ENCODE measurements around the gene IL21R.

IL21R gene

DNA sequence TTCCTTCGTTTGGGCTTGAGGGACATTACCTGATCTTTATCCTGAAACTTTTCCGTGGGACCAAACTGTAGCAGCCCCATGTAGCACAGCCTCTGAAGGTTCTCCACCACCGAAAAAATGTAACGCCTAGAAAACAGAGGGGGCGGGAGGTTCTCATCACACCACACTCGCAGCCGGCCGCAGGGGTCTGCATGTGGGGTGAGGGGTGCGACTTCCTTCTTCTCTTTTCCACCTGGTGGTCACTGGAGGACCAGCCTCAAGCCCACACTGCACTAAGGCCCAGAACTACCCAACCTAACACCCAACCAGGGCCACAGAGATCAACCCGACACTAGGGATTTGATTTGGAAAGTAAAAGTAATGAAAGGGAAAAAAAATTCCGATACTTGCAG lies 90.6 kb downstream of the IL21R start:
- no peak for DNase-seq (ENCODE audit: low read depth)
- TF ChIP-seq, protein P1, sequence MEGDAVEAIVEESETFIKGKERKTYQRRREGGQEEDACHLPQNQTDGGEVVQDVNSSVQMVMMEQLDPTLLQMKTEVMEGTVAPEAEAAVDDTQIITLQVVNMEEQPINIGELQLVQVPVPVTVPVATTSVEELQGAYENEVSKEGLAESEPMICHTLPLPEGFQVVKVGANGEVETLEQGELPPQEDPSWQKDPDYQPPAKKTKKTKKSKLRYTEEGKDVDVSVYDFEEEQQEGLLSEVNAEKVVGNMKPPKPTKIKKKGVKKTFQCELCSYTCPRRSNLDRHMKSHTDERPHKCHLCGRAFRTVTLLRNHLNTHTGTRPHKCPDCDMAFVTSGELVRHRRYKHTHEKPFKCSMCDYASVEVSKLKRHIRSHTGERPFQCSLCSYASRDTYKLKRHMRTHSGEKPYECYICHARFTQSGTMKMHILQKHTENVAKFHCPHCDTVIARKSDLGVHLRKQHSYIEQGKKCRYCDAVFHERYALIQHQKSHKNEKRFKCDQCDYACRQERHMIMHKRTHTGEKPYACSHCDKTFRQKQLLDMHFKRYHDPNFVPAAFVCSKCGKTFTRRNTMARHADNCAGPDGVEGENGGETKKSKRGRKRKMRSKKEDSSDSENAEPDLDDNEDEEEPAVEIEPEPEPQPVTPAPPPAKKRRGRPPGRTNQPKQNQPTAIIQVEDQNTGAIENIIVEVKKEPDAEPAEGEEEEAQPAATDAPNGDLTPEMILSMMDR (conservative IDR thresholded peaks at IDR 0.05; ENCODE audit: low read depth, low read length): no peak
- no peak overlapping the region for H3K4me3 ChIP-seq (ENCODE audit: low read depth, low read length)

DNA sequence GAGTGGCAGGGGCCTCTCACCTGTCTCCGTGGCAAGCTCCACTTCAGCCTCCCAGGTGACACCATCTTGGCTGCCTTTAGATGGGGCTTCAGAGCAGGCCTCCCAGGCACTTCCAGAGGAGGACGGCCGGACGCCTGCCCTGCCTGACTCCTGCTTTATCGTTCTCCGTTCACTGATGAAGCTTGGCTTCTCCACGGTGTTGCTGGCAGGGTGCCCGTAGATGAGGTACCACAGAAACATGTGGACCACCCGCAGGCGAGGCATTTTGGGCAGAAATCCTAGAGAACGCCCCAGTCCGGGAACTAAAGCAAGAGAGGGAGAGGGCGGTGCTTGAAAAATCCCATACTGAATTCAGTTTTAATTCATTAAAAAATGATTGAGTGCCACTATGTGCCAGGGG lies 93.2 kb downstream of the IL21R start:
- TF ChIP-seq, protein P1 (conservative IDR thresholded peaks at IDR 0.05; ENCODE audit: low read depth, low read length): no peak
- H3K4me3 ChIP-seq (ENCODE audit: low read depth, low read length): no peak overlapping the region

DNA sequence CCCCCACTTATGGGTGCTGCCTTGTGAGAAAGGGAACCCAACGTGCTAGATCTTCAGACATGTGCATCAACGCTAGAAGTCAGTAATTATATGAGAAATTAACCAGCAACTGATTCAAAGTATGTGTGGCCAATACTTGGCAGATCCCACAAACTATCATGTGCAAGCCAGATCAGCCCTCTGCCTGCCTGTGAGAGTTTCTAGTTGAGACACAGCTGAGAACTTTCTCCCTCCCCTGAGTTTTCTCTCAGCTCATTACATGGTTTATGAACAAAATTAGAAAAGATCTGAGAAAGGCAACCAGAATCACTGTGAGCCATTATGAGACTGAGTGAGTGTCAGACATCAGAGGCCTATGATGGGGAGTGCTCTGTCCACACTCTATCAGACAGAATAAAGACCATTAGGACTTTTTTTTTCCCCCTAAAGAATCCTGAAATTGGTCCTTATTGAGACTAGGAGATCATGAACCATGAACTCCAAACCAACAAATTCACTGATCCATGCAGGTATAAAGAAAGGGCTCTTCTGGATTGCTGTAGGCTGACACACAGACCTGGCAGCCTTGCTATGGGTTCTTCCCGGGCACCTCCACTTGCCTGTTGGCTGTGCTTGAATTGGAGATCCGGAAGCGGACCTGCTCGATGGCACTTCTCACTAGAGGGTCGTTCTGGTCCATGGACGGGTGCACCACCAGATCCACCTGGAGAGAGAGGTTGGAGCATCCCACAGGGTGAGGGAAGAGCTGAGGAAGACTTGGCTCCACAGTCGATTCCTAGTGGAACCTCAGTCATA lies 96.3 kb downstream of the IL21R start:
- no peak overlapping the region for H3K4me3 ChIP-seq (ENCODE audit: low read depth, low read length)
- DNase-seq (ENCODE audit: low read depth): peak; percentile 11
- TF ChIP-seq, protein P1 (conservative IDR thresholded peaks at IDR 0.05; ENCODE audit: low read depth, low read length): no peak

More for the DNA sequence above, 93.2 kb downstream of the IL21R start:
- DNase-seq (ENCODE audit: low read depth): peak; percentile 47

DNA sequence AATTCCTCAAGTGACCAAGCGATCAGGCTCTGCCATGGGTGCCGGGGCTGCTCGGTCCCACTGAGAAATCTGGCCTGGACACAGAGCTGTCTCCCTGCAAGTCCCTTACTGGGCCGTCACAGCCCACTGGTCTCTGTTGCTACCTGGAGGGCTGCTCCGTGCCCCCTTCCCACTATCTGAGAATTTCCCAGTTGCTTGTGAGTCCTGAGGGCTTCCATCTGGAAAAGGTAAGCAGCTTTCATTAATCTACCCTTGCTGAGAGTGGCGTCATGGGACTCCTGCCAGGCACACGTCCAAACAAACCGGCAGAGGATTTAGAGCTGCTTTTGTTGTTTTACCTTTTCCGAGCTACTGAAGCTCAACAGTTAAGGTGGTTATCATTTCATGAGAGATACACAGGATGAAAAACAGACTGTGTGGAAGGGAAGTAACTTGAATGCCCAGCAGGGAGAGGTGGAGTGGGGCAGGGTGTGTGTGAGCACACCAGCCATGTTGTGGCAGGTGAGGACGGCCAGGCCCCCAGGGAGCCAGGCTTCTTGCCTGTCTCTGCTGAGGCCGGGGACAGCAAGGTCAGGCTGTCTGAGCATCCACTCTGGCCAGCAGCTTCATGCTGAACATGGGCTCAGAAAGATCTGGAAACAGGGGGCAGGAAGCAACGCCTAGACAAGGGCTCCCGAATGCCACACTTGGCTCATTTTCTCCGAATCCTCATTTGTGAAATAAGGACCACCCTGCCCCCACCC lies 97.1 kb downstream of the IL21R start:
- TF ChIP-seq, protein P1 (conservative IDR thresholded peaks at IDR 0.05; ENCODE audit: low read depth, low read length): no peak
- no peak overlapping the region for H3K4me3 ChIP-seq (ENCODE audit: low read depth, low read length)
- DNase-seq (ENCODE audit: low read depth): no peak

DNA sequence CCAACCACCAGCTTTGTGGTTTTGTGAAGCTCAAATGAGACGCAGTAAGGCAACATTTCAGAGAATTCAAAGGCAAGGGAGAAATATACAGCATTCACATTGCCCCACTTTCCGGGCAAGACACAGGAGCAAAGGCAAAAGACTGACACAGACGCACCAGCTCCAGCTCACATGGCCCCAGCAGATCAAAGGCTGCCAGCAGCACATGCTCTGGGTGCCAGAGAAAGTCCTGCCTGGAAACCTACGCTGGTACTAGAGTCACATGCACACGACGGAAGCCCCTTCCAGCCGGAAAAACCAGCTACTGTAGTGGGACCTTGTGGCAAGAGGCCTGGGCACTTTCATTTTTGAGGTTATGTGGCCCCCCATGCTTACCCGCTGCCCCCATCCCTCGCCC lies 97.7 kb downstream of the IL21R start:
- TF ChIP-seq, protein P1 (conservative IDR thresholded peaks at IDR 0.05; ENCODE audit: low read depth, low read length): no peak
- no peak overlapping the region for H3K4me3 ChIP-seq (ENCODE audit: low read depth, low read length)
- DNase-seq (ENCODE audit: low read depth): no peak

DNA sequence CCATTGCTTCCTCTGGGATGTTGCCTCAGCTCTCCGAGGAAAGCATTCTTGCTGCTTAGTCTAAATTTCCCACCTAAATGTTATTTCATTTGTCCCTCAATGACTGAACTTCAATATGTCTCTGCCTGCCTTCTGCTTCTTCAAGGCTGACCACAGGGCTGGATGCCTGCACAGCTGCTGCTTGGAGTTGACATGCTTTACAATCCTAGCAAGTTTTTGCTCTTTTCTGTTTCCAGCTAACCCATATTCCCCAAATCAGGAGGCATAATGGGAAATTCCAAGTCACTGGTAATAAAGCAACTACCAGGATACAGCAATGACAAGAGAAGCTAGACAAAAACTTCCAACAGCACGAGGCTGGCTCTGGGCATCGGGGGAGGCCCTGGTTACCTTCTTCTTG lies 98.8 kb downstream of the IL21R start:
- TF ChIP-seq, protein P1 (conservative IDR thresholded peaks at IDR 0.05; ENCODE audit: low read depth, low read length): no peak

More for the DNA sequence above, 98.8 kb downstream of the IL21R start:
- no peak for DNase-seq (ENCODE audit: low read depth)
- no peak overlapping the region for H3K4me3 ChIP-seq (ENCODE audit: low read depth, low read length)

Measured in choroid plexus epithelial cell (primary cell).